SH-SY5Y (cell line): ENCODE measurements around the gene C9orf153.
A peak's percentile ranks its signal among the peaks of the same experiment; 100 is the strongest.

Experiments
- GATA2 ChIP-seq: IDR thresholded peaks from 2 replicates; pipeline ENCODE4 v1.6.1; 2011; ENCODE audit warnings: mild to moderate bottlenecking, low read depth, low read length
- GATA3 ChIP-seq: IDR thresholded peaks from 2 replicates; pipeline ENCODE4 v1.6.1; 2011; ENCODE audit warnings: low read depth, mild to moderate bottlenecking, low read length, moderate library complexity

C9orf153 gene

GRCh38 chr9:86183229-86184137, 76.0 kb downstream of the C9orf153 start:
- TF ChIP-seq GATA3 (no peak), GATA2 (no peak)

DNA sequence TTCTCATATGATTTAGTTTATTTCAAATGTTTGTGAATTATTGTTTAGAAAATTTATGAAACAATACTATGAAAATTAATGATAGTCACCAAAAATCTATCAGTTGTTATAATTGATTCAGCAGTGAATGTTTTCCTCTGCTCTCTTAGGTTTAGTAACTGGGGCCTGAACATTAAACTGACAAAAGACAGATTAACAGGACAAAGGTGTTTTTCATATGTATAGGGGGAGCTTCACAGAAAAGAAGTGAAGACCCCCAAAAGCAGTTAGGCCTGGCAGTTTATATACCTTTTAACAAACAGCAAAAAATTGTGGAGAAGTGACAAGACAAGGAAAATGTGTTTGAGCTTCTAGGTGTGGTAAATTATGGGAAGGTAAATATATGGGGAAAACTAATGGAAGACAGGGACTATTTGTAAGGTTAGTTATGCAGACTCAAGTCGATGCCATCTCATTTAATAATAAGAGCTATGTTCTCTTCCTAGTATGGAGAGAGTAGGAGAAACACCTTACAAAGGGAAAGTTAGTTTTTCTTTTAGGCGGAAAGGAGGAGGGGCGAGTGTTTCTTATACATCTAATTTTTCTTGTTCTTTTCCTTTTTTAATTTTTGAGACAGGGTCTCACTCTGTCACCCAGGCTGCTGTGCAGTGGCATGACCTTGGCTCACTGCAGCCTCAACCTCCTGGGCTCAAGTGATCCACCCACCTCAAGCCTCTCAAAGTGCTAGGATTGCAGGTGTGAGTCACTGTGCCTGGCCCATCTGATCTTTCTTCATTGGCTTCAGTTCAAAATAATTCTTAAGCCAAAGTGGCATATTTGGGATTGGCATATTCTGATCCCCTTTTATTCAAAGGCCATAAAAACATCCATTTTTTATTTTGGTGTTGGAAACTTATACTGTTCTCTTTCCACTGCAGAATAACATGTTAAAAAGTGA, 77.8 kb downstream of the C9orf153 start:
- TF ChIP-seq GATA2: no peak
- no peak for TF ChIP-seq GATA3

DNA sequence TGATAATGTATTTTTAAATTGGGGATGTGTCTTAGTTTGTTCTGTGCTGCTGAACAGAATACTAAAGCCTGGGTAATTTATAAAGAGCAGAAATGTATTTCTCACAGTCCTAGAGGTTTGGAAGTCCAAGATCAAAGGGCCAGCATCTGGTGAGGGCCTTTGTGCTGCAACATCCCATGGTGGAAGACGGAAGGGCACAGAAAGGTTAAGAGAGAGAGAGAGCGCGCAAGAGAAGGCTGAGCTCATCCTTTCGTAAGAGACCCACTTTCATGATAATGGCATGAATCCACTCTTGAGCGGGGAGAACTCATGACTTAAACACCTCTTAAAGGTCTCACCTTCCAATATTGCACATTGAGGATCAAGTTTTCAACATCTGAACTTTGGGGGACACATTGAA, 81.0 kb downstream of the C9orf153 start:
- TF ChIP-seq GATA2: no peak
- no peak for TF ChIP-seq GATA3

DNA sequence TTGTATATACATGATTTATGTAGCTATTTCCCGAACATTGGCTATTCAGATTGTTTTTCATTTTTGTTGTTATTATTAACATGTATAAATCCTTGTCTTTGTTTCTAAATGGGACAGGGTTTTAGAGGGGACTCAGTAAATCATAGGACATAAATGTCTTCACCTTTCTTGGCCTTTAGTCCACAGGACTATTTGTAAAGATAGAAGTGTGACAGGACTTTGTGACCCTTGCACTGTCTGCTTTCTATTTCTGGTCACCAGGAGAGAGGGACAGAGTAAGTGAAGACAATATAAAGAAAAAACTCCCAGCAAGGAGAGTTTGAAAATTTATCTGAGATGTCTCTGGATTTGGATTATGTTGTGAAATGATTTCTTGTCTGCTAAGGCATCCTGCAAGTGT, 81.5 kb downstream of the C9orf153 start:
- TF ChIP-seq GATA2 (no peak), GATA3 (no peak)

GRCh38 chr9:86176468-86176867, 83.0 kb downstream of the C9orf153 start:
- TF ChIP-seq GATA2: peak; percentile 63
- TF ChIP-seq GATA3: no peak

DNA sequence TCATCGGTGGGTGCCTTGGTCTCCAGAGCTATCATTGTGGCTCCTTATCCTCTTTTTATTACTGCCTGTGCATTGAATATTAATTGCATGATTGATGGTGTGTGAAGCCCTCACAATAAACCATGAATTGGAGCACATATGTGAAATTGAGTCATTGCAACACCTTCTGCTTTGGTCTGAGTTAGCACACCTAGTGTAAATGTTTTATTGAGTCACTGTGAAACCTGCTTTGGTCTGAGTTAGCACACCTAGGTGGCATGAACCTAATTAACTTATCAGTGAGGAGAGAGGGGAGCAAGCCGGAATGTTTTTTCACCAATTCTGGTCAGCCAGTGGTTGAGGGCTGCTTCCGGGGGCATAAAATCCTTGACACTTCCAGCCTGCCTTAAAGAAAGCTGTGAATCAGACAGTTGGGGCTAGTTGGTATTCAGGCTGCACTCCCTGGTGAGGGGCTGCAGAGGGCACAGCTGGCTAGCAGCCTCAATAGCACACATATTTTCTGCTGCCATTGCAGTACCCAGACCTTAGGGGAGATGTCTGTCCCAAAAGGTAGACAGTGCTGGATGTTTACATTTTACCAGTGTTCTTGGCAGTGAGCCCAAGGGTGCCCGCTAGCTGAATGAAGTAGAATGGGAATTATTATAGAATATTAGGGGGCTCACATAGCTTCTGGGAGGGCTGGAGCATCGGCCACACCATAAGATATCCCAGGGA, 83.6 kb downstream of the C9orf153 start:
- TF ChIP-seq GATA3: no peak
- TF ChIP-seq GATA2: no peak

DNA sequence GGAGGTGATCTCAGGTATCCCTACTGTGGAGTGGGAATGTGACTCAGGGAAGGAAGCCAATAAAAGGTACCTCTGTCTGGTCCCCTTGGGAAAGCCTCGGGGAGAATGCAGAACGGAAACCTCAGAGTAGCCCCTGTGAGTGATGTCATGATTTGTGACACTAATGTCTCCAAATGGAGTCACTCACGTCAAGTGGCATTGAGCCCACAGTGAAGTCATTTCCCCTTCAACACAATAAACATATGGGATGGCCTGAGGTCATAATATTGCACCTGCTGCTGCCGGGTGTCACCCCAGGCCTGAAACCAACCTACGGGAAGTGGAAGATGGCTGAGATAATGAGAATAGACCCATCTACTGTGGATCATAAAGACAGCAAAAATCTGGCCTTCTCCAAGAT, 84.2 kb downstream of the C9orf153 start:
- TF ChIP-seq GATA2 (no peak), GATA3 (no peak)
